Measurements from ENCODE around the gene LGALS9.
"Not testable (repeated sequence)": the region's sequence is repeated elsewhere in the genome, so short reads cannot be mapped to it uniquely, and the experiment has no call there.

LGALS9 gene

GRCh38 chr17:27628376-27628775 is 2.6 kb upstream of the LGALS9 start:
- H4K8ac ChIP-seq (ENCODE audit: low read length) = no peak overlapping the region
- 96% methylated on average over 5 of the region's 5 CpGs for WGBS
- no peak overlapping the region for H2BK120ac ChIP-seq (ENCODE audit: low read depth, low read length)
- H3K14ac ChIP-seq (ENCODE audit: low read length in 2 of 2) = no peak overlapping the region
- H2BK5ac ChIP-seq (ENCODE audit: low read depth, low read length, poor library complexity, severe bottlenecking) = no peak overlapping the region
- no peaks in the 10 kb centered on the region for H3K27me3 ChIP-seq (ENCODE audit: control insufficient read depth in 1 of 2, insufficient read depth in 1 of 2, low read length in 2 of 2)
- H3K4me2 ChIP-seq (ENCODE audit: low read length, poor library complexity, severe bottlenecking) = no peak overlapping the region
- H3K18ac ChIP-seq (ENCODE audit: low read depth in 1 of 2, low read length in 2 of 2) = no peak overlapping the region
- H3K4me3 ChIP-seq (ENCODE audit: insufficient read depth in 1 of 2, low read depth in 1 of 2, low read length in 2 of 2) = no peak overlapping the region
- H2AK5ac ChIP-seq (ENCODE audit: low read length, severe bottlenecking) = no peak overlapping the region
- no peak overlapping the region for H2BK12ac ChIP-seq (ENCODE audit: low read length in 2 of 2)
- no peak overlapping the region for H3K27ac ChIP-seq (ENCODE audit: low read length, poor library complexity, severe bottlenecking)
- no peak overlapping the region for H2AFZ ChIP-seq (ENCODE audit: low read depth, low read length)
- H2BK15ac ChIP-seq (ENCODE audit: low read depth, poor library complexity, severe bottlenecking) = no peak overlapping the region
- no peak overlapping the region for H3K4ac ChIP-seq (ENCODE audit: low read depth in 1 of 2, low read length in 2 of 2)
- no peaks in the 10 kb centered on the region for H3K79me1 ChIP-seq (replicated peaks; ENCODE audit: low read length, poor library complexity, severe bottlenecking)
- H3K4me1 ChIP-seq (ENCODE audit: control insufficient read depth, insufficient read depth, low read depth, low read length) = peaks cover 13% of the 10 kb centered on the region
- H3K36me3 ChIP-seq (ENCODE audit: control insufficient read depth in 1 of 2, insufficient read depth in 2 of 2, low read depth in 1 of 2, low read length in 2 of 2) = peaks cover 17 to 35% of the 10 kb centered on the region in 2 experiments
- H4K91ac ChIP-seq (ENCODE audit: low read length) = no peak overlapping the region
- no peak for DNase-seq
- H3K9me3 ChIP-seq (ENCODE audit: control insufficient read depth, low read length) = no peaks in the 10 kb centered on the region
- no peak overlapping the region for H3K9ac ChIP-seq (ENCODE audit: low read length)
- no peak overlapping the region for H3K23ac ChIP-seq (ENCODE audit: low read length in 2 of 2)

- 93% methylated on average over 3 of the region's 3 CpGs for WGBS
- not testable (repeated sequence) for H2AK5ac ChIP-seq (ENCODE audit: low read length, severe bottlenecking); H3K27ac ChIP-seq (ENCODE audit: low read length, poor library complexity, severe bottlenecking); H3K9me3 ChIP-seq (ENCODE audit: control insufficient read depth, low read length); H2BK5ac ChIP-seq (ENCODE audit: low read depth, low read length, poor library complexity, severe bottlenecking); H3K9ac ChIP-seq (ENCODE audit: low read length); H4K91ac ChIP-seq (ENCODE audit: low read length); H2BK15ac ChIP-seq (ENCODE audit: low read depth, poor library complexity, severe bottlenecking); H3K4me2 ChIP-seq (ENCODE audit: low read length, poor library complexity, severe bottlenecking); H3K4ac ChIP-seq (ENCODE audit: low read depth in 1 of 2, low read length in 2 of 2); H3K4me3 ChIP-seq (ENCODE audit: insufficient read depth in 1 of 2, low read depth in 1 of 2, low read length in 2 of 2); H2BK12ac ChIP-seq (ENCODE audit: low read length in 2 of 2); H3K14ac ChIP-seq (ENCODE audit: low read length in 2 of 2); H2AFZ ChIP-seq (ENCODE audit: low read depth, low read length); H2BK120ac ChIP-seq (ENCODE audit: low read depth, low read length); H3K79me1 ChIP-seq (replicated peaks; ENCODE audit: low read length, poor library complexity, severe bottlenecking); H3K23ac ChIP-seq (ENCODE audit: low read length in 2 of 2); H3K27me3 ChIP-seq (ENCODE audit: control insufficient read depth in 1 of 2, insufficient read depth in 1 of 2, low read length in 2 of 2); H4K8ac ChIP-seq (ENCODE audit: low read length); DNase-seq; H3K18ac ChIP-seq (ENCODE audit: low read depth in 1 of 2, low read length in 2 of 2)
- Histone ChIP-seq H3K4me1 (ENCODE audit: control insufficient read depth, insufficient read depth, low read depth, low read length) (peaks cover 16% of the 10 kb centered on the region), H3K36me3 (ENCODE audit: control insufficient read depth in 1 of 2, insufficient read depth in 2 of 2, low read depth in 1 of 2, low read length in 2 of 2) (peaks cover 8 to 26% of the 10 kb centered on the region in 2 experiments)
Measured at GRCh38 chr17:27629260-27629659, 1.7 kb upstream of the LGALS9 start.

GRCh38 chr17:27631411-27631760 is 398 bp downstream of the LGALS9 start:
- Histone ChIP-seq H3K18ac (ENCODE audit: low read depth in 1 of 2, low read length in 2 of 2) (no peak overlapping the region), H2AFZ (ENCODE audit: low read depth, low read length) (no peak overlapping the region), H2BK12ac (ENCODE audit: low read length in 2 of 2) (no peak overlapping the region), H3K14ac (ENCODE audit: low read length in 2 of 2) (no peak overlapping the region), H2BK5ac (ENCODE audit: low read depth, low read length, poor library complexity, severe bottlenecking) (no peak overlapping the region), H3K4me1 (ENCODE audit: control insufficient read depth, insufficient read depth, low read depth, low read length) (peaks cover 16% of the 10 kb centered on the region), H2AK5ac (ENCODE audit: low read length, severe bottlenecking) (no peak overlapping the region), H4K91ac (ENCODE audit: low read length) (no peak overlapping the region), H4K8ac (ENCODE audit: low read length) (no peak overlapping the region), H3K79me1 (replicated peaks; ENCODE audit: low read length, poor library complexity, severe bottlenecking) (no peaks in the 10 kb centered on the region), H3K9ac (ENCODE audit: low read length) (peak overlapping the region; percentile 32), H3K27ac (ENCODE audit: low read length, poor library complexity, severe bottlenecking) (no peak overlapping the region), H3K36me3 (ENCODE audit: control insufficient read depth in 1 of 2, insufficient read depth in 2 of 2, low read depth in 1 of 2, low read length in 2 of 2) (peaks cover 6% of the 10 kb centered on the region in 2 experiments), H2BK15ac (ENCODE audit: low read depth, poor library complexity, severe bottlenecking) (no peak overlapping the region), H2BK120ac (ENCODE audit: low read depth, low read length) (no peak overlapping the region), H3K4me2 (ENCODE audit: low read length, poor library complexity, severe bottlenecking) (no peak overlapping the region), H3K23ac (ENCODE audit: low read length in 2 of 2) (no peak overlapping the region), H3K9me3 (ENCODE audit: control insufficient read depth, low read length) (no peaks in the 10 kb centered on the region), H3K27me3 (ENCODE audit: control insufficient read depth in 1 of 2, insufficient read depth in 1 of 2, low read length in 2 of 2) (no peaks in the 10 kb centered on the region), H3K4me3 (ENCODE audit: insufficient read depth in 1 of 2, low read depth in 1 of 2, low read length in 2 of 2) (no peak overlapping the region), H3K4ac (ENCODE audit: low read depth in 1 of 2, low read length in 2 of 2) (no peak overlapping the region)
- no peak for DNase-seq
- 90% methylated on average over 6 of the region's 6 CpGs for WGBS

GRCh38 chr17:27631897-27632725 is 1.1 kb downstream of the LGALS9 start:
- no peak overlapping the region for H2BK15ac ChIP-seq (ENCODE audit: low read depth, poor library complexity, severe bottlenecking)
- WGBS = 86% methylated on average over 11 of the region's 11 CpGs
- no peak overlapping the region for H2BK12ac ChIP-seq (ENCODE audit: low read length in 2 of 2)
- no peak overlapping the region for H2BK5ac ChIP-seq (ENCODE audit: low read depth, low read length, poor library complexity, severe bottlenecking)
- H3K27ac ChIP-seq (ENCODE audit: low read length, poor library complexity, severe bottlenecking) = no peak overlapping the region
- no peak overlapping the region for H4K8ac ChIP-seq (ENCODE audit: low read length)
- H2BK120ac ChIP-seq (ENCODE audit: low read depth, low read length) = no peak overlapping the region
- H3K4me2 ChIP-seq (ENCODE audit: low read length, poor library complexity, severe bottlenecking) = no peak overlapping the region
- H3K4me1 ChIP-seq (ENCODE audit: control insufficient read depth, insufficient read depth, low read depth, low read length) = peaks cover 16% of the 10 kb centered on the region
- no peak overlapping the region for H3K4ac ChIP-seq (ENCODE audit: low read depth in 1 of 2, low read length in 2 of 2)
- no peaks in the 10 kb centered on the region for H3K79me1 ChIP-seq (replicated peaks; ENCODE audit: low read length, poor library complexity, severe bottlenecking)
- no peak overlapping the region for H3K14ac ChIP-seq (ENCODE audit: low read length in 2 of 2)
- no peak overlapping the region for H3K4me3 ChIP-seq (ENCODE audit: insufficient read depth in 1 of 2, low read depth in 1 of 2, low read length in 2 of 2)
- H3K18ac ChIP-seq (ENCODE audit: low read depth in 1 of 2, low read length in 2 of 2) = no peak overlapping the region
- H2AFZ ChIP-seq (ENCODE audit: low read depth, low read length) = no peak overlapping the region
- H3K36me3 ChIP-seq (ENCODE audit: control insufficient read depth in 1 of 2, insufficient read depth in 2 of 2, low read depth in 1 of 2, low read length in 2 of 2) = peaks cover 0 to 3% of the 10 kb centered on the region in 2 experiments
- no peak overlapping the region for H4K91ac ChIP-seq (ENCODE audit: low read length)
- DNase-seq = no peak
- H3K27me3 ChIP-seq (ENCODE audit: control insufficient read depth in 1 of 2, insufficient read depth in 1 of 2, low read length in 2 of 2) = no peaks in the 10 kb centered on the region
- H3K9me3 ChIP-seq (ENCODE audit: control insufficient read depth, low read length) = no peaks in the 10 kb centered on the region
- H2AK5ac ChIP-seq (ENCODE audit: low read length, severe bottlenecking) = no peak overlapping the region
- H3K23ac ChIP-seq (ENCODE audit: low read length in 2 of 2) = no peak overlapping the region
- H3K9ac ChIP-seq (ENCODE audit: low read length) = peak overlapping the region; percentile 57

Data from mesenchymal stem cell (in vitro differentiated cells and primary cell).